Right lobe of liver (tissue), 4 donors: Measurements from ENCODE around the gene POLR1B.

ENCODE experiments used
- POLR2A ChIP-seq: fragments of 450-650 bp; IDR thresholded peaks from one replicate; pipeline ENCODE4 v1.6.1; 2017; ENCODE audit warnings: antibody characterized with exemption, mild to moderate bottlenecking
- TF ChIP-seq, protein P1 (sequence below), 4 donors: fragments of 200-600 bp in 3 of 4; fragments of 450-650 bp in 1 of 4; IDR thresholded peaks; one replicate each; pipeline versions ENCODE4 v1.5.1 to v1.8.0; 2016 to 2022; ENCODE audit warnings: antibody characterized with exemption in 4 of 4, mild to moderate bottlenecking in 2 of 4
- donor health status: DM: no; HTN: no; CAD: no.
- donor health status: DM: no; HTN: no; CAD: no.
- donor health status: DM: no; HTN: yes; CAD: no.

DNA sequence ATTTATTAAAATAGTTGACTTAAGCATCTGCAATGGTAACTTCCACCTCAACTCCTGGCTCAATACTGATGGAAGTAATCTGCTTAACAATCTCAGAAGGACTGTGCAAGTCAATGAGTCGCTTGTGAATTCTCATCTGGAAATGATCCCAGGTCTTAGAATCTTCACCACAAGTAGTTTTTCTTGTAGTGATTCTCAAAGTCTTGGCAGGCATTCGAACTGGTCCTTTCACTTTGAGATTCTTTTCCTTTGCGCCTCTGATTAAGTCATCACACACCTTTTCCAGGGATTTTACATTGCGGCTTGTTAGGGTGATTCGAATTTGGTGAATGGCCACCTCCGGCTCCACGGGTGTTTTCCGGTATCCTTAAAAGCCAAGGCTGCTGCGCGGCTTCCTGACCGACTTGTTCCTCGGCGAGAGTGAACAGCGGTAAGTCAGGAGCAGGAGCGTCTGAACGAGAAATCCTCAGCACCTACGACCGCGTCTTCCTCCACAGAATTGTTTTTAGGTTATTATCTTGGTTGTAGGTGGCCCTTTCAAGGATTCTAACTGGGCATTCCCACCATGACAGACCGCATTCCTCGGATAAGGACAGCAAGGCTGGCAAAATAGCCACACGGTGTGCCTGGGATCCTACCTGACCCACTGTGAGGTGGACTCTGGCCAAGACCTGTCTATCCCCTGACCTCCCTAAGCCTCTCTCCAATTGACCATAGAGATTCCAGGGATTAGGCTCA is 79.7 kb downstream of the POLR1B start:
- TF ChIP-seq POLR2A = no peak
- TF ChIP-seq, protein P1, sequence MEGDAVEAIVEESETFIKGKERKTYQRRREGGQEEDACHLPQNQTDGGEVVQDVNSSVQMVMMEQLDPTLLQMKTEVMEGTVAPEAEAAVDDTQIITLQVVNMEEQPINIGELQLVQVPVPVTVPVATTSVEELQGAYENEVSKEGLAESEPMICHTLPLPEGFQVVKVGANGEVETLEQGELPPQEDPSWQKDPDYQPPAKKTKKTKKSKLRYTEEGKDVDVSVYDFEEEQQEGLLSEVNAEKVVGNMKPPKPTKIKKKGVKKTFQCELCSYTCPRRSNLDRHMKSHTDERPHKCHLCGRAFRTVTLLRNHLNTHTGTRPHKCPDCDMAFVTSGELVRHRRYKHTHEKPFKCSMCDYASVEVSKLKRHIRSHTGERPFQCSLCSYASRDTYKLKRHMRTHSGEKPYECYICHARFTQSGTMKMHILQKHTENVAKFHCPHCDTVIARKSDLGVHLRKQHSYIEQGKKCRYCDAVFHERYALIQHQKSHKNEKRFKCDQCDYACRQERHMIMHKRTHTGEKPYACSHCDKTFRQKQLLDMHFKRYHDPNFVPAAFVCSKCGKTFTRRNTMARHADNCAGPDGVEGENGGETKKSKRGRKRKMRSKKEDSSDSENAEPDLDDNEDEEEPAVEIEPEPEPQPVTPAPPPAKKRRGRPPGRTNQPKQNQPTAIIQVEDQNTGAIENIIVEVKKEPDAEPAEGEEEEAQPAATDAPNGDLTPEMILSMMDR (IDR thresholded peaks at IDR 0.05) = no peak
